Thoracic aorta (tissue), 2 donors: Measurements from ENCODE around the gene PRRT2. TPM values are rescaled to one million over a fixed set of nuclear protein-coding genes. Genes with fewer than 3 reads are reported as not detected.

Experiments
- ATAC-seq: fragments of 150-250 bp; one replicate; pipeline ENCODE4 v1.8.0; 2017; ENCODE audit warnings: low read depth; ENCODE audit not compliant: insufficient number of reproducible peaks, low FRiP score
- DNase-seq: peaks from one replicate; pipeline ENCODE4 v3.0.0-alpha.2; 2020; ENCODE audit warnings: low spot score
- H3K27ac ChIP-seq, 2 donors: fragments of 200-600 bp; sonication (generic); 1 replicate in 1 of 2; 2 replicates in 1 of 2; pipeline ENCODE4 v1.5.1; 2016; ENCODE audit warnings: mild to moderate bottlenecking in 2 of 2, moderate library complexity in 2 of 2
- H3K27me3 ChIP-seq: fragments of 200-600 bp; sonication (generic); replicated peaks from 2 replicates; pipeline ENCODE4 v1.6.0; 2016; ENCODE audit warnings: mild to moderate bottlenecking; ENCODE audit not compliant: insufficient read depth
- H3K36me3 ChIP-seq: fragments of 200-600 bp; sonication (generic); one replicate; pipeline ENCODE4 v1.5.1; 2016
- H3K4me1 ChIP-seq, 2 donors: fragments of 200-600 bp; sonication (generic); 1 replicate in 1 of 2; 2 replicates in 1 of 2; pipeline versions ENCODE4 v1.5.1 to v1.6.0; 2016; ENCODE audit warnings: low read depth in 2 of 2, mild to moderate bottlenecking in 1 of 2; ENCODE audit not compliant: control insufficient read depth in 1 of 2
- H3K4me3 ChIP-seq: fragments of 200-600 bp; sonication (generic); 2 replicates; pipeline ENCODE4 v1.5.1; 2016; ENCODE audit warnings: mild to moderate bottlenecking
- H3K9me3 ChIP-seq: fragments of 200-600 bp; sonication (generic); 2 replicates; pipeline ENCODE4 v1.5.1; 2016
- total RNA-seq, 2 donors: library from RNA; depleted of rRNA; stranded (reverse); fragments of >200 nt; gene quantifications; one replicate each; pipeline versions ENCODE4 v1.1.0 to v1.2.3, GENCODE V29; 2016
- TF ChIP-seq, protein P1 (sequence below): fragments of 200-600 bp; sonication (generic); IDR thresholded peaks from one replicate; pipeline ENCODE4 v1.5.1; 2019; ENCODE audit warnings: antibody characterized with exemption

Gene PRRT2
- total RNA-seq, 2 donors from 2014 or later, result 39.4 to 40.8 TPM

DNA sequence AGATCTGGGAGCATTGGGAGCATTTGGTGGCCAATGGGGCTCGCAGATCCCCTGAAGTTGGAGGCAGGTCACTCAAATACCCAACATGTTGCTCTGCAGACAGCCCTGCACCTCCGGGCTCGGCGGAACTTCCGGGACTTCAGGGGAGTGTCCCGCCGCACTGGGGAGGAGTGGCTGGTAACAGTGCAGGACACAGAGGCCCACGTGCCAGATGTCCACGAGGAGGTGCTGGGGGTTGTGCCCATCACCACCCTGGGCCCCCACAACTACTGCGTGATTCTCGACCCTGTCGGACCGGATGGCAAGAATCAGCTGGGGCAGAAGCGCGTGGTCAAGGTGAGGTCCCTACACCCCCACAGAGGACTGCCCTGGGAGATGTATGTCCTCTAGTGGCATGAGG is 24.6 kb downstream of the PRRT2 start:
- Histone ChIP-seq H3K9me3 (no peaks in the 10 kb centered on the region), H3K36me3 (peaks cover 62% of the 10 kb centered on the region), H3K27ac (no peak overlapping the region), H3K4me3 (no peak overlapping the region), H3K27me3 (no peaks in the 10 kb centered on the region), H3K4me1 (no peaks in the 10 kb centered on the region)
- ATAC-seq, result no peak
- DNase-seq, result no peak
- TF ChIP-seq, protein P1, sequence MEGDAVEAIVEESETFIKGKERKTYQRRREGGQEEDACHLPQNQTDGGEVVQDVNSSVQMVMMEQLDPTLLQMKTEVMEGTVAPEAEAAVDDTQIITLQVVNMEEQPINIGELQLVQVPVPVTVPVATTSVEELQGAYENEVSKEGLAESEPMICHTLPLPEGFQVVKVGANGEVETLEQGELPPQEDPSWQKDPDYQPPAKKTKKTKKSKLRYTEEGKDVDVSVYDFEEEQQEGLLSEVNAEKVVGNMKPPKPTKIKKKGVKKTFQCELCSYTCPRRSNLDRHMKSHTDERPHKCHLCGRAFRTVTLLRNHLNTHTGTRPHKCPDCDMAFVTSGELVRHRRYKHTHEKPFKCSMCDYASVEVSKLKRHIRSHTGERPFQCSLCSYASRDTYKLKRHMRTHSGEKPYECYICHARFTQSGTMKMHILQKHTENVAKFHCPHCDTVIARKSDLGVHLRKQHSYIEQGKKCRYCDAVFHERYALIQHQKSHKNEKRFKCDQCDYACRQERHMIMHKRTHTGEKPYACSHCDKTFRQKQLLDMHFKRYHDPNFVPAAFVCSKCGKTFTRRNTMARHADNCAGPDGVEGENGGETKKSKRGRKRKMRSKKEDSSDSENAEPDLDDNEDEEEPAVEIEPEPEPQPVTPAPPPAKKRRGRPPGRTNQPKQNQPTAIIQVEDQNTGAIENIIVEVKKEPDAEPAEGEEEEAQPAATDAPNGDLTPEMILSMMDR, result no peak

DNA sequence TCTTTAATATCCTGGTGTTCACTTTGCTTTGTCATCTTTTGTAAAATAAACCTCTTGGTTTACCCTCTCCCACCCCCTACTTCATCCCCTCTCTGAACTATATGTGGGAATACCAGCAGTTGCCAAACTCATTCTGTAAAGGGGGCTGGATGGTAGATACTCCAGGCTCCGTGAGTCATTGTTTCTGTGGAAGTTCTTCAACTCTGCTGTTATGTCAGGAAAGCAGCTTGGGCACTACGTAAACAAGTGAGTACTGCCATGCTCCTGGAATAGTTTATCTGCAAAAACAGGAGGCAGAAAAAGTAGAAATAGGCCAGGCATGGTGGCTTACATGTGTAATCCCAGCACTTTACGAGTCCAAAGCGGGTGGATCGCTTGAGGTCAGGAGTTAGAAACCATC is 25.8 kb downstream of the PRRT2 start:
- TF ChIP-seq, protein P1, result no peak
- H3K27me3 ChIP-seq, result no peaks in the 10 kb centered on the region
- DNase-seq (no peak), ATAC-seq (no peak)
- no peak overlapping the region for H3K27ac ChIP-seq
- no peak overlapping the region for H3K4me3 ChIP-seq
- H3K4me1 ChIP-seq, result no peaks in the 10 kb centered on the region
- H3K36me3 ChIP-seq, result peaks cover 60% of the 10 kb centered on the region
- H3K9me3 ChIP-seq, result no peaks in the 10 kb centered on the region

DNA sequence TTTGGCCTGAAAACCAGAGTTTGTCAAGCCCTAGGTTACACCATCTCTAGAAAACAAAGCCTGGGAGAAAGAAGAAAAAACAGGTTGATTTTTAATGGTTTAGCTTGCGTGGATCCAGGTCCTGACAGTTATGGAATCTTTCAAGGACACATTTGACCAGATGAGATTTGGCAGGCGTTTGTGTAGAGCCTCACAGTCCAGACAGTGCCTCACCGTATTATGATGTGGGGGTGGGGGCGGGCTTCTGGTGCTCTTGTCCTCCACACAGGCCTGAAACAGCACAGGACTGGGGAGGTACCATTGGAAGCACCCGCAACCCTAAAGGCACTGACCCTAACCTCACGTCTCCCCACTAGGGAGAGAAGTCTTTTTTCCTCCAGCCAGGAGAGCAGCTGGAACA is 27.8 kb downstream of the PRRT2 start:
- ATAC-seq (no peak), DNase-seq (no peak)
- TF ChIP-seq, protein P1, result no peak
- Histone ChIP-seq H3K9me3 (no peaks in the 10 kb centered on the region), H3K4me3 (no peak overlapping the region), H3K4me1 (no peaks in the 10 kb centered on the region), H3K27ac (no peak overlapping the region), H3K36me3 (peaks cover 55% of the 10 kb centered on the region), H3K27me3 (no peaks in the 10 kb centered on the region)

DNA sequence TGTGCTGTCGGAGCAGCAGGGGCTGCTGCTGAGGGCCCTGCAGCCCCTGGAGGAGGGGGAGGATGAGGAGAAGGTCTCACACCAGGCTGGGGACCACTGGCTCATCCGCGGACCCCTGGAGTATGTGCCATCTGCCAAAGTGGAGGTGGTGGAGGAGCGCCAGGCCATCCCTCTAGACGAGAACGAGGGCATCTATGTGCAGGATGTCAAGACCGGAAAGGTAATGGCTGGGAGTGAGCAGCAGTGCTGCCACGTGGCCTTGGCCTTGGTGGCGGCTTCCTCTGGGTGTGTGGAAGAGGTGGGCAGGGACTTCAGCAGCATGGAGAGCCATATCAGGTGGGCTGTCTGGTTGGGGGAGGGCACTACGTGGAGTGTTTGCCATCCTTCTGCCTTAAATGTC is 28.2 kb downstream of the PRRT2 start:
- Histone ChIP-seq H3K4me1 (no peaks in the 10 kb centered on the region), H3K4me3 (no peak overlapping the region), H3K9me3 (no peaks in the 10 kb centered on the region), H3K27ac (no peak overlapping the region), H3K27me3 (no peaks in the 10 kb centered on the region), H3K36me3 (peaks cover 55% of the 10 kb centered on the region)
- TF ChIP-seq, protein P1, result no peak
- DNase-seq (no peak), ATAC-seq (no peak)

DNA sequence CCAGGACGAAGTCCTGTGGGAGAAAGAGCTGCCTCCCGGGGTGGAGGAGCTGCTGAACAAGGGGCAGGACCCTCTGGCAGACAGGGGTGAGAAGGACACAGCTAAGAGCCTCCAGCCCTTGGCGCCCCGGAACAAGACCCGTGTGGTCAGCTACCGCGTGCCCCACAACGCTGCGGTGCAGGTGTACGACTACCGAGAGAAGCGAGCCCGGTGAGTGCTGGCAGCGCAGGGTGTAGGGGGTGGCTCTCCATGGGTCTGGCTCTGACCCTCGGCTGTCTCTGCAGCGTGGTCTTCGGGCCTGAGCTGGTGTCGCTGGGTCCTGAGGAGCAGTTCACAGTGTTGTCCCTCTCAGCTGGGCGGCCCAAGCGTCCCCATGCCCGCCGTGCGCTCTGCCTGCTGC is 29.6 kb downstream of the PRRT2 start:
- no peak overlapping the region for H3K27ac ChIP-seq
- DNase-seq (no peak), ATAC-seq (no peak)
- H3K36me3 ChIP-seq, result peaks cover 69% of the 10 kb centered on the region
- H3K4me1 ChIP-seq, result no peaks in the 10 kb centered on the region
- TF ChIP-seq, protein P1, result no peak
- H3K4me3 ChIP-seq, result no peak overlapping the region
- H3K27me3 ChIP-seq, result no peaks in the 10 kb centered on the region
- H3K9me3 ChIP-seq, result no peaks in the 10 kb centered on the region
